Measurements from ENCODE around the gene SH2D3A.
"Not testable (repeated sequence)": the region's sequence is repeated elsewhere in the genome, so short reads cannot be mapped to it uniquely, and the experiment has no call there.

The SH2D3A gene

DNA sequence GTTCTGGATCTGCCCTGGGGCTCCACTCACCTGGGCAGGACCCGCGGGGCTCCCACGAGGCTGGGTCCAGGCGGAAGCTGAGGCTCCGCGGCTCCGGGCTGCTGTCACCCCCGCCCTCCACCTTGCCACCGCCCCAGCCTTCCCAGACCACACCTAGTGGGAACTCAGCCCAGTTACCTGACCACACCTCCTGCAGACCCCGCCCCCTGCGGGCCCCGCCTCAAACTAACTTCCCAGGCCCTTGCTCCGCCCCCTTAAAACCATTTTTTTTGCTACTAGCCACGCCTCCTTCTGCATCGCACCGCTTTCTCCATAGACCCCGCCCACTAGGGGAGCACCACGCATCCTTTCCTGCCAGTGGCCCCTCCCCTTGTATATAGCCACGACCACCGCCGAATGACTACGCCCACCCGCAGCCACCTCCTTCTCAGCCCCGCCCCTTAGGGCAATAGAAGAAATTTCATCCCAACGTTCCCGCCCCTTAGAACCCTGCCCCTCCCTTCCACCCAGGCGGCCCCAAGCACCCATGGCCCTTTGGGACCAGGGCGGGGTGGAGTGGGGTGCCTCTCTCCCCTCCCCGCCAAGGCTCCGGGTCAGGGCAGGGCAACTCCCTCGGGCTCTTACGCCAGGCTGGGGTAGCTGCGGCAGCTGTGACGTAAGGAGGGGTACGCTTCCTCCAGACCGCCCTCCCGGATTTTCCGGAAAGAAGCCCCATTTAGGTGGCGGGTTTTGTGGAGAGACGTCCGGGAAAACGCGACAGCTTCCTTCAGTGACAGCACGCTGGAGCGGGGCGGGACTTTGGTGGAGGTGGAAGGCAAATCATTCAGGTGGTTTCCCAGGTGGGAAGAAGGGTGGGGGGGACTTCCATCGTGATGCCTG, at the start of gene SH2D3A:
Gene SH2D3A, minus strand, starts transcription at position 79 of the 879 bp plus-strand sequence. CDS start 3,687 bp downstream, outside the sequence.
- DNase-seq = peak; percentile 95 to 98 (median 96)

DNA sequence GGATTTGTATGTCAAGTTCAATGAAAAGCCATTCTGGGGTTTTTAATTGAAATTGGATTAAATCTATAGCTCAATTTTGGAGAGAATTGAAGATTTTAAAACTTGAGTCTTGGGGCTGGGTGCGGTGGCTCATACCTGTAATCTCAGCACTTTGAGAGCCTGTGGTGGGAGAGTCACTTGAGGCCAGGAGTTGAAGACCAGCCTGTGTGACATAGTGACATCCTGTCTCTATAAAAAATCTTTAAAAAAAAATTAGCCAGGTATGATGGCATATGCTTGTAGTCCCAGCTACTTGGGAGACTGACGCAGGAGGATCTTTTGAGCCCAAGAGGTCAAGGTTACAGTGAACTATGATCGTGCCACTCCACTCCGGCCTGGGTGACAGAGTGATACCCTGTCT, 46.4 kb upstream of the SH2D3A start:
- no peak for DNase-seq

DNA sequence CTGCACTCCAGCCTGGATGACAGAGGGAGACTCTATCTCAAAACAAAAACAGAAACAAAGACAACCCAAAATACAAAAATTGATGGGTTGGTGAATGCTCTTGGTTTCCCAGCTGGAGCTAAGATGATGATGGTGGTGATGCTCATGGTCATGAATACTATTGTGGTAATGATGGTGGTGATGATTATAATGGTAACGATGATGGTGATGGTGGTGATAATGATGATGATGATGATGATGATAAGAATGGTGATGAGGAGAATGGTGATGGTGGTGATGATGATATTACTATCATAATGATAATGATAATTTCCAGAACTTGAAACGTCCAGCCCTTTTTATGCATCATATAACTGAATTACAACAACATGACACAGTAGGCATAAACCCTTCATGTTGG, 45.4 kb upstream of the SH2D3A start:
- no peak for DNase-seq

DNA sequence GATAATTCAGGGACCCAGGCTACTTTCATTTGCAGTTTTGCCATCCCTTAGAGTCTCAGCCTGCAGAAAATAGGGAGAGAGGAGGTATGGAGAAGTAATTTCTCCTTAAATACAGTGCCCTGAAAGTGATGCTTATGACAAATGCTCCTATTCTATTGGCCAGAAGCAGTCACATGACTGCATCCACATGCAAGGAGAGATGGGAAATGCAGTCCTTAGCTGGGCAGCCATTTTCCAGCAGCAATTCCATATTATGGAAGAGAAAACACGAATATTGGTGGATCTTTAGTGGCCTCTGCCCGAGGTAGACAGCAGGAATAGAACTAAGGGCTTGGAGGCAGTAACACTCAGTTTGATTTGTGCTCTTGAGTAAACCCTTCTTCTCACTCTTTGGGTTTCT, 44.7 kb upstream of the SH2D3A start:
- no peak for DNase-seq

DNA sequence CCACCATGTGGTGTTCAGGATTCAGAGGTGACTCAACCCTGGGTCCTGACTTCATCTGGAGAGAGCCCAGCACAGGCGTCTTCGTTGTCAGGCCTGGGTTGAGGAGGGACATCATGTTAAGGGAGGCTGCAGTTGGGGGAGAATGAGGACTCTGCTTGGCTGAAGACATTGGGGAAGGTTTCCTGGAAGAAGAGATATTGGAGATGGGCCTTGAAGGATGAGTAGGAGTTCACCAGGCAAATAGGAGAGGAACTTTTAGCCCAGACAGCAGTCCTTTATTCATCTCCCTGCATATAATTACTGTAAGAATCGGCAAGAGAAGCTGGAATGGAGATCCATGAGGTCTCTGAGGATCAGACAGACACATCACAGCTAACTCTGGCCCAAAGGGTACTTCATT, 44.1 kb upstream of the SH2D3A start:
- no peak for DNase-seq

DNA sequence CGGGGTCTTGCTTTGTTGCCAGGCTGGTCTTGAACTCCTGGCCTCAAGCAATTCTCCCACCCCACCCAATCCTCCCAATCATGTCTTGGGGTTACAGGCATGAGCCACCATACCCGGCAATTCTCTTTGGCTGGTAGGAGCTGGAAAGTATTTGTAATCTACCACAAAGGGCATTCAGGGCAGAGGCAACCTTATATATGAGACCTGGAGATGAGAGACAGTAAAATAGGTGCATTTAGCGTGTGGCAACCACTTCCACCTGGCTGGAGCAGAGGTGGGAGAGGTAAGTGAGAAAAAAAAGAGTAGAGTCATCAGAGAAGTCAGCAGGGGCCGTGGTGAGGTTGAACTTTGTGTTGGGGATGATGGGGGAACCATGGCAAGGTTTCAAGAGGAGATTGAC, 42.0 kb upstream of the SH2D3A start:
- no peak for DNase-seq

DNA sequence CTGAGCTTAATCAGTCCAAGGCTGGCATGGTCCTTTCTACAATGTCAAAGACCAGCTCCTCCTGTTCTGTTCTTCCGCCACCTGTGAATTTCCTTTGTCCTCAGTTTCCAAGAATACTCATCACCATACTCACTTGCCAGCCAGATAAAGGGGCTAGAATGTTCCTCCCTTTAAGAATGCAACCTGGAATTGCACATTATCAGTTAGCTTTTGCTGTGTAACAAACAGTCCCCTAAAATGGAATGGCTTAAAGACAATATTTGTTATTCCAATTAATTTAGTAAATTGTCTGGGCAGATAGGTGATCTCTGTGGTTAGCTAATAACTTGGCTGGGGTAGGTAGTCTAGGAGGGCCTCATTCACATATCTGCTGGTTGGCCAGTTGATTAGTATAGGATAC, 41.3 kb upstream of the SH2D3A start:
- DNase-seq = no peak

DNA sequence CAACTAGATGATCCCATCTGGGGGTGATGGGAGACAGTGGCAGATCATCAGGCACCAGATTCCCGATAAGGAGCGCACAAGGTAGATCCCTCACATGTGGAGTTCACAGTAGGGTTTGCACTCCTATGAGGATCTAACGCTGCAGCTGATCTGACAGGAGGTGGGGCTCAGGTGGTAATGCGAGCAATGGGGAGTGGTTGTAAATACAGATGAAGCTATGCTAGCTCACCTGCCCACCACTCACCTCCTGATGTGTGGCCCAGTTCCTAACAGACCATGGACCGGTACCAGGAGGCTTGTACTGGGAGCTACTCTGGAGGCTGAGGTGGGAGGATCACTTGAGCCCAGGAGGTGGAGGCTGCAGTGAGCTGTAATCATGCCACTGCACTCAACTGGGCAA, 40.1 kb upstream of the SH2D3A start:
- no peak for DNase-seq

DNA sequence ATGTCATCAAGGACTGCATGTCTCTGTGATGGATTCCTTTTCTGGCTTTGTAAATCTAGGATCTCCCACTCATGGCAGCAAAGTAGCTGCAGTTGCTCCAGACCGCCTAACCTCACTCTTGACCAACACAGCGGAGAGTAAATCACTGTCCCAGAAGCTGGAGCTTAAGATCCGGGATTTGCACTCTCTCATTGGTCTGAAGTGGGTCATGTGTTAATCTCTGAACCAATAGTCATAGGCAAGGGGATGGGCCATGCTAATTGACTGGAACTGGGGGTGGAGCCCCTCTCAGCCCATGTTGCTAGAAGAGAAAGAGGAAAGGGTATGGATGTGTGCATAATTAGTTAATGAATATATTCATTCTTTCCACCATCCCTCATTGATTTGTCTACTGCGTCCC, 39.3 kb upstream of the SH2D3A start:
- no peak for DNase-seq

DNA sequence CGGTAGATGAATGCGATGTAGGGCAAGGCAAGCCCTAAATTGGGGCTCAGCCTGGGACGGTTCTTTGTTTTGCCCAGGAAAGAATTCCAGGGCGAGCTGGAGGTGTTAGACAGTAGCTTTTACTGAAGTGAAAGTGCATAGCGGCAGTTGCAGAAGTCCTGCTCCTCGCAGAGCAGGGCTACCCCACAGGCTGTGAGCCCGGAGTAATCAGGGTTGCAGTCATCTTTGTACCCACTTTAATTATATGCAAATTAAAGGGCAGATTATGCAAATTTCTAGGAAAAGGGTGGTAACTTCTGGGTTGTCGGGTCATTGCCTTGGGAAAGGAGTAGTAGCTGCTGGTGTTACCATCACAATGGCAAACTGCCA, 35.8 kb upstream of the SH2D3A start:
- no peak for DNase-seq

DNA sequence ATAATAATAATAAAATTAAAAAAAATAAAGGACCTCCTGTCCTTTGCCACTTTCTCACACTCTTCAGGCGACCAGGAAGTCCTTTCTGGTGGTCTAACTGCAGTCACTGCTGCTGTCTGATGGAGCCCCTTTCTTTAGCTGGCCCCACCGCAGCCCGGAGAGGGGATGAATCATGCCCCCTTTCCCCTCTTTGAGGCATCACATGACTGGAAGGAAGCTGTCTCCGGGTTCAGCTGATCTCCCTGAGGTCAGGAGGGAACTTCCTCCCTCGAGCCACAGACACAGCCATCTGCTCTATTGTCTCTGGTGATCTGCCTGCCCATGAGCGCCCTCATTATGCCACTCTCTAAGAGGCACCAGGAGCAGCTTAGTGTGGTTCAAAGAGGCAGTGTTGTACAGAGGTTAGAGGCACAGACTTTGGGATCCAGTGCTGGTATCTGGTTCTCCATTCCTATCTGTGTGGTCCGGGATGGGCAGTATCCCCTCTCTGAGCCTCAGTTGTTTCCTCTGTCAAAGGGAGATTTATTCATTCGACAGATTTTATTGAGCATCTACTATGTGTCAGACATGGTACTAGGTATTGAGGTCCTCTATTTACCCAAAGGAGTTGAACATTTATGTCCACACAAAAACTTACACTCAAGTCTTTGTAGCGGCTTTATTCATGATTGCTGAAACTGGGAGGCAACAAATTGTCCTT, 35.3 kb upstream of the SH2D3A start:
- peak; percentile 10 to 61 (median 20) for DNase-seq

DNA sequence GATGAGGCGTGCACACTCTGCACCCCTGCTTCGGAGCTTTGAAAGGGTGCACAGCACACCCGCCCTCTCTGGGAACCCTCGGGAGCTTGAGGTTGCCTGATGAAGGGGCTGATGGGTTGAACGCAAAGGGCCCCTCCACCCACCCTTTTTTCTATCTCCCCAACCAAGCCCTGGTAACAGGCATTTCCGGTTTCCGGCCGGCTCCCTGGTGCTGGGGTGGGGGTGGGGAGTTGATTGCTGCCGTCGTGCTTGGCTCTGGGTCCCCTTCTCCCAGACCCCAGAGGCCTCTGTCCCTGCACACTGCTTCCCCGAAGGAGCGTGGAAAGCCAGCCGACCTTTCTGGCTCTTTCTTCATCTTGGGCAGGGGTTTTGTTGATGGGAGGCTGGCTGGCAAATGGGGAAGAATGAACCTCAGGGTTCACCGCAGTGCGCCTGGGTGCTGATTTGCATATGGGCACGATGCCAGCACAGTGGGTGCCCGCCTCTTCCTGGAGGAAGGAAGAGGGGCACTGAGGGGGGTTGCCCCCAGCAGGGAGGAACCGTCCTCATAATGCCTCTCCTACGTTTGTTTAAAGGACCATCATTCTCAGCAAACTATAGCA, 34.4 kb upstream of the SH2D3A start:
- DNase-seq = peak; percentile 60 to 93 (median 80)

DNA sequence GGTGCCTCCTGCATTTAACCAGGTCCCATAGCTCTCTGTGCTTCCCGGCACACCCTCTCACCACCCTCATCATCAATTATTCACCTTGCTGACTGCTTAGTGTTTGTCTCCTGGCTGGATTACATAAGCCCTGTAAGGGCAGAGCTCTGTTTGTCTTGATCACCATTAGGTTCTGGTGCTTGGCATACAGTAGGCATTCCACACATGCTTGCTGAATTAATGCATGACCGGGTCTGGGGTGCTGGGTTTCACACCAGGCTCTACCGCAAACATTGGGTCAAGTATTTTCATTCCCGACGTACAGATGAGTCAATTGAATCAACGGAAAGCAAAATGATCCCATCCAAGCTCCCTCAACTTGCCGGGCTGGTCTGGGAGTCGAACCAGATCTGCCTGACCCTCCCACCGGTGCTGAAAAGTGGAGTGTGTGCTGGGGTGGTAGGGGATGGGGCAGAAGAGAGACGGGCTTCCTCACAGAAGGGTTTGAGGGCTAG, 33.8 kb upstream of the SH2D3A start:
- DNase-seq = no peak

DNA sequence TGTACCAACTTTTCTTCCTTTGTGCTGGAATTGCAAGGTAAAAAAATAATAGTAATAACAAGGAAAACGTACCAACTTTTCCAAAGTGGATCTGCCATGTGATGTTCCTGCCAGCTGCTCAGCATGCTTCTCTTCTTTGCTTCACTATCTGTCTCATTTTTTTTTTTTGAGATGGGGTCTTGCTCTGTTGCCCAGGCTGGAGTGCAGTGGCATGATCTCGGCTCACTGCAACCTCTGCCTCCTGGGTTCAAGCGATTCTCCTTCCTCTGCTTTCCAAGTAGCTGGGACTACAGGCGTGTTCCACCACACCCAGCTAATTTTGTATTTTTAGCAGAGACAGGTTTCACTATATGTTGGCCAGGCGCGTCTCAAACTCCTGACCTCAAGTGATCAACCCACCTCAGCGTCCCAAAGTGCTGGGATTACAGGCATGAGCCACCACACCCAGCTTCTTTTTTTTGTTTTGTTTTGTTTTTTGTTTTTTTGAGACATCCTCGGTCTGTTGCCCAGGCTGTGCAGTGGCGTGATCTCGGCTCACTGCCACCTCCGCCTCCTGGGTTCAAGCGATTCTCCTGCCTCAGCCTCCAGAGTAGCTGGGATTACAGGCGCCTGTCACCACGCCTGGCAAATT, 33.0 kb upstream of the SH2D3A start:
- DNase-seq = not testable (repeated sequence)

DNA sequence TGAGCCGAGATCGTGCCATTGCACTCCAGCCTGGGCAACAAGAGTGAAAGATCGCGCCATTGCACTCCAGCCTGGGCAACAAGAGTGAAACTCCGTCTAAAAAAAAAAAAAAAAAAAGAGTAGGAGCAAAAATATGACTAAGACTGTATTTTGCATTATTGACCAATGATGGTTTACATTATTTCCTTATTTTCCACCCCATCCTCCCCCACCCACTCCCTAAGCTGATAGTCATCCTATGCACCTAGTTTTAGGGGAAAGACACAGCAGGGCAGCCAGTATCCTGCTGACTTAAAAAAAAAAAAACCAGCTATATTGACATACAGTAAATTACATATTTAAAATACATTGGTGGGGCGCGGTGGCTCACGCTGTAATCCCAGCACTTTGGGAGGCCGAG, 30.4 kb upstream of the SH2D3A start:
- no peak for DNase-seq

DNA sequence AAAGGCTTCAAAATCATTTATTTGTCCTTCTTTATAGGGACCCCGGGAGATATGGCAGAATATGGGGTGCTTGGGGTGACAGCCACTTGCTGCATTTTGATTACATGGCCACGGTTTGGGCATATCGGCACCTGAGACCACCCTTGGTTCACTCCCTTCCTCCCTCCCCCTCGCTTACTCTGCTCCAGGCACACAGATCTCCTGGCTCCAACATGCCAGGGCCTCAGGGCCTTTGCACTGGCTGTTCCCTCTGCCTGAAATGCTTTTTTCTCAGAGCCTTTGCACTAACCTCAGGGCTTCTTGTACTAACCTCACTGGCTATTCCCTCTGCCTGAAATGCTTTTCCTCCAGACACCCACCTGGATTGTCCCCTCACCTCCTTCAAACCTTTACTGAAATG, 29.0 kb upstream of the SH2D3A start:
- DNase-seq = no peak

DNA sequence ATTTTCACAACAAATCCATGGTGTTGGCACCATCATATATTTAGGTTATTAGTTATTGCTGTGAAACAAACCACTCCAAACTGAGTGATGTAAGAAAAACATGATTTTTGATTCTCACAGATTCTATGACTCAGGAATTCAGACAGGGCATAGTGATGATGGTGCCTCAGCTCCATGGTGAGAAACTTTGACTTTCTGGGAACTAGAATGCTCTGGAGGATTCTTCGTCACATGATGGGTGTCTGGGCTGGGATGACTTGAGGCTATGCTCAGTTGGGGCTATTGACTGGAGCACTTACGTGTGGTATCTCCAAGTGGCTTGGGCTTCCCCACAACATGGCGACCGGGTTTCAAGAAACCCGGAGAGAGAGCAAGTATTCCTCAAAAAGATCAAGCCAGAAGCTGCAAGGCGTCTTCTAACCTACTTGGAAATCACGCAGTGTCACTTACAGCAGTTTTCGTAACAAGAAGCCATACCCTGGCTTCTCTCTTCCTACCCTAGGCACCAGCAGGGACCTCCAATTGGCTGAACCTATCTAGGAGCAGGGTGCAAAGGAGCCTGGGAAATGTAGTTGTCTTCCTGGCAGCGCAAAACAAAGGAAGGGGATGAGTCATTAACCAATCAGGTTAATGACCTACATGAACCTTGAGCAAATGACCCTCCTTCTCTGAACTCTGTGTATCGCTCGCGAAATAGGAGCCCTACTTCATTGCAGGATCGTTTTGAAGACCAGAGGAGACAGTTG, 27.6 kb upstream of the SH2D3A start:
- DNase-seq = no peak

DNA sequence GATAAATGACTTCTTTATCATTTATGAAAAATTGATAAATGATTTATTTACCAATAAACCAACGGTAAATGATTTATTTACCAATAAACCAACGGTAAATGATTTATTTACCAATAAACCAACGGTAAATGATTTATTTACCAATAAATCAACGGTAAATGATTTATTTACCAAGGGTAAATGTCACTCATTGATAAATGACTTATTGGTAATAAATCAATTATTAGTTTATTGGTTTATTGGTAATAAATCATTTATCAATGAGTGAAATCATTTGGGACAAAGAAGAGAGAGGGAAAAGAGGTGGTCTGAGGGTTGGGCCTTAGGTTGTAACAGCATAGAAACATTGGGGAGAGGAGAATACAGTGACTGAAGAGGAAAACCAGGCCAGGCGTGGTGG, 26.7 kb upstream of the SH2D3A start:
- no peak for DNase-seq

DNA sequence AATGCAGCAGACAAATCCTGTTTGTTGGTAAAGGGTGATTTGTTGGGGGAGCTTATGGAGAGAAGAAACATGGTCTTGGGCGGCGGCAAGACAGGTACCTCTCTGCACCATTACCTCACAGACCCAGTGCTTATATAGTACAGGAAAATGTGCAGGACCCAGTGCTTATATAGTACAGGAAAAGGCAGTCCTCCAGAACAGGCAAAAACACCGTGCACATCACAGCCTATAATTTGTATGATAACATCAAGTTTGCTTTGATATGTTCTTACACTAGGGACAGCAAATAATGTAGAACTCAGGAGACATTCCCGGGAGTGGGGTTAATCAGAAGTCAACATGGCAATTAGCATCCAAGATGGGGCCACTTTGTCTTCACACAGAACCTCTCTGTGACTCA, 26.2 kb upstream of the SH2D3A start:
- peak in 1 of 6 experiments; percentile 12 for DNase-seq

DNA sequence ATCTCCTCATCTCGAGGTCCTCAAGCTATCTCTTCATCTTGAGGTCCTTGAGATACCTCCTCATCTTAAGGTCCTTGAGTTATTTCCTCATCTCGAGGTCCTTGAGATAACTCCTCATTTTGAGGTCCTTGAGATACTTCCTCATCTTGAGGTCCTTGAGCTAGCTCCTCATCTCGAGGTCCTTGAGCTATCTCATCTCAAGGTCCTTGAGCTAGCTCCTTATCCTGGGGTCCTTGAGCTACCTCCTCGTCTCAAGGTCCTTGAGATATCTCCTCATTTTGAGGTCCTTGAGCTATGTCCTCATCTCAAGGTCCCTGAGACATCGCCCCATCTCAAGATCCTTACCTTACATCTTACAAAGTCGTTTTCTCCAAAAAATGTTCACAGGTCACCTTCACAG, 24.0 kb upstream of the SH2D3A start:
- no peak for DNase-seq

DNA sequence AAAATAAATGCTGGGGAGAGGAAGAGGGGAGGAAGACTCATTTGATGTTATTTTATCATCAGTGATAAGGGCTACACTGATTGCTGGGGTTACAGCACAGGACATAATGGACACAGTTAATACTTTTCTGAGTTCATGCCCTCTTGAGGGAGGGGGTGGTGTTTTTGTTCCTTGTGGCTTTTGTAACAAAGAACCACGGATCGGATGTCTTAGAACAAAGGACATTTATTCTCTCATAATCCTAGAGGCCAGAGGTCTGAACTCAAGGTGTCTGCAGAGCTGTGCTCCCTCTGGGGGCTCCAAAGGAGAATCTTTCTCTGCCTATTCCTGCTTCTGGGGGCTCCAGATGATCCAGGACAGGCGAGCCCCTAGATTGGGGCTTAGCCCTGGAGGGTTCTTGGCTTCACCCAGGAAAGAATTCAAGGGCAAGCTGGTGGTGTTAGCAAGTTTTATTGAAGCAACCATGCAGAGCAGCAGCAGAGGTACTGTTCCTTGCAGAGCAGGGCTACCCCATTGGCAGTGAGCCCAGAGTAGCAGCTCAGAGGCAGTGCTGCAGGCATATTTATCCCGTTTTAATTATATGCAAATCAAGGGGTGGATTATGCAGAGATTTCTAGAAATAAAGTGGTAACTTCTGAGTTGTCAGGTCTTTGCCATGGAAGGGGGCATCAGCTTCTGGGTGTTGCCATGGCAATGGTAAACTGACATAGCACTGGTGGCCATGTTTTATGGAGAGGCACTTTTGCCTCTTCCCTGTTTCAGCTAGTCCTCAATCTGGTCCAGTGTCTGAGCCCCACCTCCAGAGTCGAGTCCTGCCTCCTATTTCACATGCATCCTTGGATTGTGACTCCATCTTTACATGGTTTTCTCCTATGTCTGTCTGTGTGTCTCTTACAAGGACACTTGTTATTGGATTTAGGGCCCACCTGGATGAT, 23.2 kb upstream of the SH2D3A start:
- peak in 1 of 6 experiments; percentile 12 for DNase-seq
